CD4-positive, alpha-beta memory T cell (primary cell): ENCODE data around the gene CWH43. TPM values are rescaled to one million over a fixed set of nuclear protein-coding genes. Genes with fewer than 3 reads are reported as not detected.
A peak's percentile ranks its signal among the peaks of the same experiment; 100 is the strongest.

Experiments
- CTCF ChIA-PET: fragments of 350-600 bp; sonication (Branson Sonifier 250); formaldehyde crosslinking; loops from one replicate; lab custom pipeline; 2021; ENCODE audit warnings: inconsistent platforms; ENCODE audit not compliant: partially characterized antibody; lab: Charles Lee
- POLR2A ChIA-PET: fragments of 350-600 bp; sonication (Branson Sonifier 250); formaldehyde crosslinking; loops from one replicate; lab custom pipeline; 2021; ENCODE audit not compliant: partially characterized antibody; lab: Charles Lee
- DNase-seq, 5 donors: peaks; one replicate each; pipeline versions ENCODE4 v3.0.0 to v3.0.0-alpha.2; 2020 to 2022; ENCODE audit warnings: mixed read lengths in 1 of 5
- H3K27ac ChIP-seq: one replicate; pipeline ENCODE4 v1.7.0; 2013; ENCODE audit warnings: low read depth, low read length
- H3K27me3 ChIP-seq: 2 replicates; pipeline ENCODE4 v1.7.0; 2013; ENCODE audit warnings: mild to moderate bottlenecking, low read length, moderate library complexity; ENCODE audit not compliant: insufficient read depth
- H3K36me3 ChIP-seq: 2 replicates; pipeline ENCODE4 v1.7.0; 2013; ENCODE audit warnings: mild to moderate bottlenecking, low read length, moderate library complexity; ENCODE audit not compliant: insufficient read depth
- H3K4me1 ChIP-seq: 2 replicates; pipeline ENCODE4 v1.7.0; 2013; ENCODE audit warnings: mild to moderate bottlenecking, low read length, moderate library complexity; ENCODE audit not compliant: insufficient read depth
- H3K4me3 ChIP-seq, 2 donors: one replicate each; pipeline ENCODE4 v1.7.0; 2013; ENCODE audit warnings: low read length in 2 of 2, mild to moderate bottlenecking in 1 of 2
- H3K9me3 ChIP-seq, 2 donors: one replicate each; pipeline ENCODE4 v1.7.0; 2013; ENCODE audit warnings: low read length in 2 of 2, control low read depth in 1 of 2; ENCODE audit not compliant: control insufficient read depth in 1 of 2
- H3K27ac Mint-ChIP-seq, 7 donors: one replicate each; pipeline ENCODE4 v1.8.0; 2020 to 2021; ENCODE audit warnings: mixed read lengths in 7 of 7, mild to moderate bottlenecking in 6 of 7, inconsistent platforms in 3 of 7, moderate library complexity in 3 of 7
- H3K27me3 Mint-ChIP-seq, 2 donors: one replicate each; pipeline ENCODE4 v1.8.0; 2020 to 2021; ENCODE audit warnings: mixed read lengths in 2 of 2
- H3K36me3 Mint-ChIP-seq, 2 donors: one replicate each; pipeline ENCODE4 v1.8.0; 2020 to 2021; ENCODE audit warnings: mixed read lengths in 2 of 2, inconsistent platforms in 1 of 2, mild to moderate bottlenecking in 1 of 2
- H3K4me1 Mint-ChIP-seq, 4 donors: one replicate each; pipeline ENCODE4 v1.8.0; 2020 to 2021; ENCODE audit warnings: mixed read lengths in 4 of 4, mild to moderate bottlenecking in 1 of 4
- H3K4me3 Mint-ChIP-seq, 8 donors: one replicate each; pipeline ENCODE4 v1.8.0; 2020 to 2021; ENCODE audit warnings: mixed read lengths in 8 of 8, mild to moderate bottlenecking in 7 of 8, moderate library complexity in 6 of 8, inconsistent platforms in 3 of 8
- H3K9me3 Mint-ChIP-seq, 8 donors: one replicate each; pipeline ENCODE4 v1.8.0; 2020 to 2021; ENCODE audit warnings: mixed read lengths in 8 of 8, mild to moderate bottlenecking in 5 of 8, inconsistent platforms in 3 of 8, moderate library complexity in 1 of 8
- intact Hi-C: fragments of 100-400 bp; cut with micrococcal nuclease; formaldehyde crosslinking; loops from one replicate; pipeline ENCODE4 v1.15.1; 2023
- polyA plus RNA-seq, 2 donors: library from polyadenylated mRNA; unstranded; fragments of 300-500 nt; fragmentation: Illumina TruSeq; gene quantifications; one replicate each; pipeline ENCODE4 v1.2.3, GENCODE V29; 2021
- total RNA-seq, 2 experiments: library from RNA; stranded (reverse); gene quantifications; one replicate each; pipeline ENCODE4 v1.2.3, GENCODE V29; 2021

CWH43 gene
- not detected for total RNA-seq
- not detected for polyA plus RNA-seq

DNA sequence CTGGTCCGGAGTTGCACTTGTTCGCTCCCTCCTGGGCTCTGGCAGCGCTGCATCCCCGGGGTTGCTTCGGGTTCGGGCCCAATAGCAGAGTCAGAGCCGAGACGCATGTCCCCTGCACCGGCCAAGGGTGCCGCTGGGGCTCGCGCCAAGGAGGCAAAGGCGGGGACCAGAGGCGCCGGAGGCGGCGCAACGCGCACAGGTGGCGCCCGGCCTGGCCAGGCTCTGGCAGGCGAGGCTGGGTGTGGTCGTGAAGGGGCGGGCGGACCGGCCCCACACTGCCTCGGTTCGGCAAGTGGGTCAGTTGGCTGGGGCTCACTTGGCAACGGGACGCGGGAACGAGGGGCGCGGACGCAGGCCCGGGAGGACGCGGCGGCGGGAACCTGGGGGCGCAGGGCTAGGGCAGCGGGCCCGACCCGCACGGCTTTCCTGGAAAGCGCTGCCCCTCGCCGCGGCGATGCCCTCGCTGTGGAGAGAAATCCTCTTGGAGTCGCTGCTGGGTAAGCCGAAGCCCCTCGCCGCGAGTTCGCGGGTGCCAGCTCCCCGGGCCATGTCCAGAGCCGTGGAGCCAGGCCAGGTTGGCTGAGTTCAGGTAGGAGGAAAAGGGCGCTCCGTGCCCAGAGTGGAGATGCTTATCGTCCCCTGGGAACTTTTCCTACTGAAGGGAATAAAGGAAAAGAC, at the start of gene CWH43:
Gene CWH43 (plus strand): TSS at position 300 of the 678 bp plus-strand sequence. CDS start 155 bp downstream, at position 455.
- no peaks in the 10 kb centered on the region for H3K4me1 Mint-ChIP-seq
- CTCF ChIA-PET, result no interaction called here
- POLR2A ChIA-PET, result no interaction called here
- H3K36me3 Mint-ChIP-seq, result no peaks in the 10 kb centered on the region
- H3K4me3 Mint-ChIP-seq, result no peak within 1 kb of the TSS
- Histone ChIP-seq H3K9me3 (no peaks in the 10 kb centered on the region), H3K4me3 (no peak within 1 kb of the TSS), H3K36me3 (no peaks in the 10 kb centered on the region), H3K27me3 (peaks cover under 1% of the 10 kb centered on the region), H3K4me1 (no peaks in the 10 kb centered on the region), H3K27ac (no peak within 1 kb of the TSS)
- no peak within 1 kb of the TSS for H3K27ac Mint-ChIP-seq
- intact Hi-C loops, result no loop called here
- peaks cover 32 to 40% of the 10 kb centered on the region in 2 donors for H3K27me3 Mint-ChIP-seq
- DNase-seq, result no peak
- peaks cover 0 to 12% (median 2%) of the 10 kb centered on the region in 8 donors for H3K9me3 Mint-ChIP-seq

DNA sequence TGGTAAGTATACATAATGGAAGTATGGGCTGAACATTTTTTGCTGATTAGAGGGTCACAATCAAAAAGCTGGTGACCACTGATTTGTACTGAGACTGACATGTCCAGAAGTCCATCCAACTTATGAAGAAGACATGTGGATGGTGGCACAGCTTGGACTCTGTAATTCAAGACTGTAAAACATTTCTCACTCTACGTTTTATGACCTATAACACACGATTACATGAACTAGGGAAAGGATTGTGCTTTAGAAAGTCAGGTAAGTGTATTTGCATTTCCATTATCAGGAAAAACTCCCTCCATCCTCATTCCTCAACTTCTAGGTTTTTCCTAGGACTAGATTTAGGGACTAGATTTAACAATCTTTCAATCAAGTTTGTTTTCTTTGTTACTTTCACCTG, 49.0 kb upstream of the CWH43 start:
- Histone ChIP-seq H3K4me1 (no peaks in the 10 kb centered on the region), H3K36me3 (no peaks in the 10 kb centered on the region), H3K27ac (no peak overlapping the region), H3K9me3 (no peaks in the 10 kb centered on the region), H3K4me3 (no peak overlapping the region), H3K27me3 (no peaks in the 10 kb centered on the region)
- no peaks in the 10 kb centered on the region for H3K4me1 Mint-ChIP-seq
- peaks cover 0 to 7% (median 4%) of the 10 kb centered on the region in 8 donors for H3K9me3 Mint-ChIP-seq
- no peak overlapping the region for H3K27ac Mint-ChIP-seq
- no peaks in the 10 kb centered on the region for H3K27me3 Mint-ChIP-seq
- POLR2A ChIA-PET, result no interaction called here
- no peak overlapping the region for H3K4me3 Mint-ChIP-seq
- no peak for DNase-seq
- CTCF ChIA-PET, result no interaction called here
- intact Hi-C loops, result no loop called here
- H3K36me3 Mint-ChIP-seq, result peaks cover 0 to 4% of the 10 kb centered on the region in 2 donors

DNA sequence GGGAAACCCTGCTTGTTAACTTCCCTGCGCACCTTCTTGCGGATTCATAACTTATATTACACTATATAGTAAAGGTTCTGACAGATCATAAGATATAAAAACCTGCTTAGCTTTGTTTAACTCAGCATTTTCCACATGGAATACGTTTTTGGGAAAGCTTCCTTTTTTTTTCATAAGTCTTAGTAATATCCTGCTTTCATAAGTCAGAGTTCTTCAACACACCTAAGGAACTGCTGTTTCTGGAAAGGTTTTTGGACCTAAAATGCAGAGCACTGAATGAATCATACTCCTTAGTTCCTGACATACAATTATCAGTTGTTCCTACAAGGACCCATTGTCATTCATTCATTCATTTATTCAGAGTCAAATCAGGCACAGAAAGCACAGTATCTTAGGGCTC, 47.2 kb upstream of the CWH43 start:
- peaks cover 0 to 7% (median 4%) of the 10 kb centered on the region in 8 donors for H3K9me3 Mint-ChIP-seq
- ChIA-PET POLR2A (no interaction called here), CTCF (no interaction called here)
- H3K4me1 ChIP-seq, result no peaks in the 10 kb centered on the region
- no peaks in the 10 kb centered on the region for H3K27me3 Mint-ChIP-seq
- H3K27me3 ChIP-seq, result no peaks in the 10 kb centered on the region
- H3K4me1 Mint-ChIP-seq, result peaks cover 0 to 2% (median 0%) of the 10 kb centered on the region in 4 donors
- no peaks in the 10 kb centered on the region for H3K36me3 ChIP-seq
- H3K27ac Mint-ChIP-seq, result no peak overlapping the region
- no peak overlapping the region for H3K4me3 ChIP-seq
- no peak overlapping the region for H3K4me3 Mint-ChIP-seq
- intact Hi-C loops, result no loop called here
- H3K27ac ChIP-seq, result no peak overlapping the region
- DNase-seq, result no peak
- H3K36me3 Mint-ChIP-seq, result peaks cover 0 to 4% of the 10 kb centered on the region in 2 donors
- no peaks in the 10 kb centered on the region for H3K9me3 ChIP-seq

DNA sequence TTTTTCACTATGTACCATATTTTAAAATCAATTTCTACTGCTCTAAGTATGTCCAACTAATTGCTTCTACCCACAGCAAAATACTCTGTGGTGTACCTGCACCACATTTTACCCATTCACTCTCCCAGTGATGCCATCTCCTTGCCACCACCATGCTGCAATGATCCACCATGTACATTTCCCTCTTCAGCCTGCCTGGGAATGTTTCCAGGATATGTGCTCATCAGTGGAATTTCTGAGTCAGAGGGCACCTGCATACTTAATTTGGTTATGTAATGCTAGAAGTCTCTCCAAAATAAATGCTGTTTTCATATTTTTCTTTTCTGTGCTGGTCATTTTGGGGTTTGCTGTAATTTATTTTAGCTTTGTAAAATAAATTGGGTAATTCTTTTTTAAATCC, 46.3 kb upstream of the CWH43 start:
- Mint-ChIP-seq H3K4me3 (no peak overlapping the region), H3K4me1 (peaks cover 5 to 8% (median 7%) of the 10 kb centered on the region in 4 donors), H3K36me3 (peaks cover 0 to 4% of the 10 kb centered on the region in 2 donors), H3K27me3 (no peaks in the 10 kb centered on the region), H3K9me3 (peaks cover 0 to 7% (median 4%) of the 10 kb centered on the region in 8 donors), H3K27ac (no peak overlapping the region)
- no peak overlapping the region for H3K27ac ChIP-seq
- H3K36me3 ChIP-seq, result no peaks in the 10 kb centered on the region
- H3K4me1 ChIP-seq, result peaks cover 6% of the 10 kb centered on the region
- H3K9me3 ChIP-seq, result no peaks in the 10 kb centered on the region
- POLR2A ChIA-PET, result no interaction called here
- H3K4me3 ChIP-seq, result no peak overlapping the region
- CTCF ChIA-PET, result interaction anchor here (1.0 kb wide), 1 partner anchor 33 kb away, joined by 3 read pairs; the partner anchor contains the start of gene OCIAD2
- H3K27me3 ChIP-seq, result no peaks in the 10 kb centered on the region
- intact Hi-C loops, result no loop called here
- no peak for DNase-seq

DNA sequence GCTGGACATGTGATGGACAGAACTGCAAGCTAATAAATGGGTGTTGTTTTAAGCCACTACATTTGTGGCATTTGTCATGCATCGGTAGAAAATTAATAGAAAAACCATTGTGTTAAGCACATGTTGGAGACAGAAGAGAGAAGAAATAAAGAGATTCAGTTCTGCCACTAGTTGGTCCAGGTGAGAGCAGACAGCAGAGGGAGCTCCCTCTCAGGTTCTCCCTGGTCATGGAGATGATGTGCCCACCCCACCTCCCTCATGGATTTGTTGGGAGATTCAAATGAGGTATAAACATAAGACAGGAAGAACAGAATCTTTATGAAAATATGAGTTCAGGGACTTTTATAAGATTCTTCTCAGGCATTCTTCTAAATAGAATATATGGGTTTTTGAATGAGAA, 42.7 kb upstream of the CWH43 start:
- no peaks in the 10 kb centered on the region for H3K27me3 Mint-ChIP-seq
- Histone ChIP-seq H3K4me3 (no peak overlapping the region), H3K27me3 (no peaks in the 10 kb centered on the region), H3K9me3 (no peaks in the 10 kb centered on the region), H3K36me3 (no peaks in the 10 kb centered on the region), H3K27ac (no peak overlapping the region), H3K4me1 (peaks cover 12% of the 10 kb centered on the region)
- no peaks in the 10 kb centered on the region for H3K36me3 Mint-ChIP-seq
- no peak for DNase-seq
- ChIA-PET CTCF (interaction anchor here (0.5 to 2.7 kb wide), 5 partner anchors 8 to 193 kb away, joined by 3 to 18 read pairs (median 4); no protein-coding TSS in a partner anchor), POLR2A (interaction anchor here (1.2 kb wide), 1 partner anchor 37 kb away, joined by 3 read pairs; the partner anchor contains the start of gene OCIAD2)
- H3K4me3 Mint-ChIP-seq, result no peak overlapping the region
- peaks cover 0 to under 1% (median 0%) of the 10 kb centered on the region in 8 donors for H3K9me3 Mint-ChIP-seq
- H3K27ac Mint-ChIP-seq, result no peak overlapping the region
- H3K4me1 Mint-ChIP-seq, result peaks cover 7 to 13% (median 10%) of the 10 kb centered on the region in 4 donors
- intact Hi-C loops, result no loop called here

DNA sequence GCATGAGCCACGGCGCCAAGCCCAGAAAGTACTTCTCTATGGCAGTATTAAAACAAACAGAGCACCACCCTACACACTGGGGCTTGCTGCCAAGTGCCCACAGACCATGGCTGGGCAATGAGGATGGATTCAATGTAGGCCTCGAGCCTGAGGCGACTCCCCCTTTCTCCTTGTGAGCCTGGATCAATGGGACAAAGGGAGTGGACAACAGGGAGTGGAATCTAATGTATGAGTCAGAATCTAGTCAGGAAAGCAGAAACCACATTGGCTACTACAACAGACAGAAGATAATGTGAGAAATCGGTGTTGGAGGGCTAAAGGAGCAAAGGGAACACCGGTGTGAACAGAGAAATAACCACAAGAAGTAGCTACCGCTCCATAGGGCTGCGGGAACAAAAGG, 41.8 kb upstream of the CWH43 start:
- H3K9me3 ChIP-seq, result no peaks in the 10 kb centered on the region
- ChIA-PET CTCF (interaction anchor here (0.7 to 2.7 kb wide), 15 partner anchors 9 to 365 kb away, joined by 3 to 19 read pairs (median 4); partner anchors contain the start of genes FRYL and OCIAD2), POLR2A (interaction anchor here (1.1 to 1.2 kb wide), 2 partner anchors 13 to 38 kb away, joined by 3 read pairs; partner anchors contain the start of gene OCIAD2)
- peak overlapping the region in 2 of 7 donors; percentile 1 to 53 for H3K27ac Mint-ChIP-seq
- no peaks in the 10 kb centered on the region for H3K27me3 Mint-ChIP-seq
- no peaks in the 10 kb centered on the region for H3K9me3 Mint-ChIP-seq
- no peaks in the 10 kb centered on the region for H3K36me3 ChIP-seq
- peaks cover 12% of the 10 kb centered on the region for H3K4me1 ChIP-seq
- intact Hi-C loops, result no loop called here
- no peaks in the 10 kb centered on the region for H3K36me3 Mint-ChIP-seq
- no peak overlapping the region for H3K4me3 ChIP-seq
- no peaks in the 10 kb centered on the region for H3K27me3 ChIP-seq
- peak overlapping the region in 3 of 8 donors; percentile 2 to 72 (median 20) for H3K4me3 Mint-ChIP-seq
- no peak for DNase-seq
- H3K4me1 Mint-ChIP-seq, result peaks cover 7 to 13% (median 10%) of the 10 kb centered on the region in 4 donors
- H3K27ac ChIP-seq, result no peak overlapping the region

DNA sequence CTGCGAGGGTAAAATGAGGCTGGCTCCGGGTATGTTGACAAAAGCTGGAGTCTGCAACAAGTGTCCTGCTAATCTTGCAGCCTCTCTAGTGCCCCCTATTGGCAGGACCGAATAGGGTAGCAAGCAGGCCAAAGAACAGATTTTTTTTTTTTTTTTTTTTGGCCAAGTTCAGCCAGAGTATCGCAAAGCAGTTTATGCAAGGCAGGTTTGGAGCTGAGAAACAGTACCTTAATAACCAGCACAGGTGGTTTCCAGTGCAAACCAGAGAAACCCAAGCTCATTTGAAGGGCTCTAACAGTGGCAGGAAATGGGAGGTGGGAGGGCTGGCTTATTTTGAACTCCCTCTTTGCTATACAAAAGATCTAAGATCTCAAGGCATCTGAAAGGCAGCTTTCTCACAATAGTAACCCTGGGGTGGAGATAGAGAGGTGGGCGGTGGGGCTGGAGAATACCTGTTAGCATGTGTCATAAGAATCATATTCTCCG, 41.3 kb upstream of the CWH43 start:
- H3K9me3 ChIP-seq, result no peaks in the 10 kb centered on the region
- Mint-ChIP-seq H3K27ac (peak overlapping the region in 4 of 7 donors; percentile 23 to 32 (median 27)), H3K4me1 (peaks cover 7 to 13% (median 10%) of the 10 kb centered on the region in 4 donors), H3K27me3 (no peaks in the 10 kb centered on the region), H3K4me3 (peak overlapping the region in 4 of 8 donors; percentile 30 to 72 (median 48)), H3K36me3 (no peaks in the 10 kb centered on the region), H3K9me3 (no peaks in the 10 kb centered on the region)
- H3K4me1 ChIP-seq, result peaks cover 12% of the 10 kb centered on the region
- no peak overlapping the region for H3K4me3 ChIP-seq
- ChIA-PET POLR2A (interaction anchor here (0.6 to 1.1 kb wide), 4 partner anchors 13 to 88 kb away, joined by 3 to 10 read pairs (median 4); partner anchors contain the start of gene OCIAD2), CTCF (interaction anchor here (0.6 to 2.7 kb wide), 23 partner anchors 8 to 1561 kb away, joined by 3 to 19 read pairs (median 4); partner anchors contain the start of genes FRYL and OCIAD2)
- no peaks in the 10 kb centered on the region for H3K36me3 ChIP-seq
- H3K27me3 ChIP-seq, result no peaks in the 10 kb centered on the region
- intact Hi-C loops, result no loop called here
- H3K27ac ChIP-seq, result no peak overlapping the region
- peak in 4 of 5 donors; percentile 16 to 28 (median 18) for DNase-seq
